ENCODE results near the gene TEP1. TPM values are rescaled to one million over a fixed set of nuclear protein-coding genes. Genes with fewer than 3 reads are reported as not detected.

TEP1 gene
- total and polyA plus RNA-seq, 10 of the 15 experiments (the other 5 are each of a cell fraction or from before 2014, with no cell fraction given): 3.3 to 29.7 (median 16.8) TPM

DNA sequence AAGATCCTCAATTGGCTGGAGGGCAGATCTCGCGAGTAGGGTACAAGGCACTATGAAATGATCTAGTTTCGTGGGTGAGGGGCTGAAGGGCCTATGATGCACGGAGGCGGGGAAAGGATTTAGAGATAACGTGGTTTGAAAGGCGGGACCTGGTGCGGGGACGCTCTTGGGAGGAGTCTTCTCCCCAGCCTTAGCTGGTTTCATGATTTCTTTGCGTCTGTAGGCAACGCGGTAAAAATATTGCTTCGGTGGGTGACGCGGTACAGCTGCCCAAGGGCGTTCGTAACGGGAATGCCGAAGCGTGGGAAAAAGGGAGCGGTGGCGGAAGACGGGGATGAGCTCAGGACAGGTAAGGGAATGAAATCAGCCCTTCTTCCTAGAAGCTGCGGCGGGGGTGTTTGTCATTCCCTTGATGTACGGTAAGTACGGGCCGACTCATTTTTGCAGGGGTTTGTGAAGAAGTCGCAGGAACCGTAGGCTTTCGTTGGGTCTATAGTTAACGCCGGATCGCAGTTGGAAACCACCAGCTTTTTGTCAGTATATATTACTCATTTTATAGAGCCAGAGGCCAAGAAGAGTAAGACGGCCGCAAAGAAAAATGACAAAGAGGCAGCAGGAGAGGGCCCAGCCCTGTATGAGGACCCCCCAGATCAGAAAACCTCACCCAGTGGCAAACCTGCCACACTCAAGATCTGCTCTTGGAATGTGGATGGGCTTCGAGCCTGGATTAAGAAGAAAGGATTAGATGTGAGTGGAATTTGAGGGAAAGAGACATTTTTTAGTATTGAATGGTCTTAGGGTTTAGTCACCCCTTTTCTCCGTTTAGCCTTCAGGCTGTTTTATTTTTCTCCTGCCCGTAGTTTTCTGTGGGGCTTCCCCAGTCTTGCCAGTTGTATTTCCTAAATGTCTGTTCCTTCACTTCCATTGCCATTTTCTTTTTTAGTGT lies 42.3 kb upstream of the TEP1 start:
- ChIA-PET RAD21 (ENCODE audit: unreplicated experiment) (interaction anchor here (0.6 to 2.9 kb wide), 10 partner anchors 14 to 1056 kb away, joined by 3 to 17 read pairs (median 4); partner anchors contain the start of genes PARP2, PNP and TEP1), SMC1A (ENCODE audit: uncharacterized antibody, unreplicated experiment) (interaction anchor here (0.9 to 3.0 kb wide), 13 partner anchors 17 to 128 kb away, joined by 3 to 27 read pairs (median 5); partner anchors contain the start of genes CCNB1IP1, PARP2 and TEP1), CTCF (interaction anchor here (0.7 to 4.7 kb wide), 9 partner anchors 14 to 219 kb away, joined by 3 to 48 read pairs (median 4); partner anchors contain the start of genes CCNB1IP1 and TEP1), POLR2A (interaction anchor here (0.6 to 2.7 kb wide), 12 partner anchors 9 to 123 kb away, joined by 3 to 27 read pairs (median 5); partner anchors contain the start of genes CCNB1IP1, PARP2 and TEP1)
- intact Hi-C loops (cut with micrococcal nuclease; ENCODE audit: unreplicated experiment) (loop anchor here (1.0 to 2.0 kb wide), 3 partner anchors 27 to 112 kb away; partner anchors contain the start of genes PARP2 and TEP1), in situ Hi-C loops (cut with MboI) (no loop called here)
- FAIRE-seq: peak; percentile 38
- Histone ChIP-seq H3K36me3 (ENCODE audit: control insufficient read depth in 2 of 2, insufficient read depth in 2 of 2, low read length in 1 of 2) (peaks cover 12 to 39% of the 10 kb centered on the region in 2 experiments), H3K4me1 (ENCODE audit: control insufficient read depth, insufficient read depth, low read length) (peaks cover 6% of the 10 kb centered on the region), H3K9me3 (replicated peaks; ENCODE audit: control insufficient read depth, insufficient read depth, low read length) (no peaks in the 10 kb centered on the region), H3K4me3 (peak overlapping the region; percentile 83), H2AFZ (ENCODE audit: control insufficient read depth, low read depth, low read length) (peak overlapping the region; percentile 84), H3K27ac (ENCODE audit: control insufficient read depth, insufficient read depth) (peak overlapping the region; percentile 98), H3K27me3 (replicated peaks in 1 of 2; ENCODE audit: control insufficient read depth in 2 of 2, insufficient read depth in 2 of 2, low read length in 1 of 2) (no peaks in the 10 kb centered on the region), H3K4me2 (ENCODE audit: control insufficient read depth, insufficient read depth) (peak overlapping the region; percentile 43), H3K9ac (ENCODE audit: control insufficient read depth, insufficient read depth, low read length) (peak overlapping the region; percentile 84), H4K20me1 (ENCODE audit: control insufficient read depth, insufficient read depth) (no peaks in the 10 kb centered on the region), H3K79me2 (ENCODE audit: control insufficient read depth, insufficient read depth, low read length) (peaks cover 51% of the 10 kb centered on the region)
- BruUV-seq (replicated peaks): TSS peak; percentile 93
- WGBS (ENCODE audit: insufficient coverage, insufficient replicate concordance, low lambda C conversion rate, missing lambda C conversion rate): under 1% methylated on average over 38 of the region's 39 CpGs
- peak; percentile 80 for ATAC-seq
- no peak for DNase-seq (ENCODE audit: low read depth, low spot score)
- TF ChIP-seq BCLAF1 (IDR thresholded peaks at IDR 0.05): no peak
- TF ChIP-seq CHD2 (IDR thresholded peaks at IDR 0.05; ENCODE audit: borderline replicate concordance, low read depth, low read length): peak; percentile 69
- no peak for TF ChIP-seq TARDBP (IDR thresholded peaks at IDR 0.05; ENCODE audit: borderline replicate concordance)
- TF ChIP-seq POLR2AphosphoS2 (IDR thresholded peaks at IDR 0.05; ENCODE audit: low read depth, low read length): no peak
- 0 out of 2 replicates have a peak, but pooled peaks have one; percentile 9 for TF ChIP-seq ATF2 (IDR thresholded peaks at IDR 0.05; ENCODE audit: low read length)
- TF ChIP-seq RFX5 (IDR thresholded peaks at IDR 0.05; ENCODE audit: low read depth, low read length): peak; percentile 47; the same call in 1 of the 2 replicates
- no peak for TF ChIP-seq PAX8 (IDR thresholded peaks at IDR 0.05)
- TF ChIP-seq ZNF622 (IDR thresholded peaks at IDR 0.05): no peak
- TF ChIP-seq EP300 (IDR thresholded peaks at IDR 0.05; ENCODE audit: borderline replicate concordance in 1 of 2, control insufficient read depth in 1 of 2, low read depth in 2 of 2, low read length in 2 of 2): no peak
- TF ChIP-seq NRF1 (conservative IDR thresholded peaks at IDR 0.05; ENCODE audit: low read depth, low read length): no peak
- TF ChIP-seq SUZ12 (IDR thresholded peaks at IDR 0.05; ENCODE audit: unreplicated experiment): no peak
- TF ChIP-seq MEF2B (IDR thresholded peaks at IDR 0.05; ENCODE audit: partially characterized antibody, poor library complexity, severe bottlenecking): no peak
- no peak for TF ChIP-seq ZNF384 (IDR thresholded peaks at IDR 0.05; ENCODE audit: borderline replicate concordance, low read depth, low read length)
- TF ChIP-seq KDM1A (IDR thresholded peaks at IDR 0.05; ENCODE audit: borderline replicate concordance): no peak
- TF ChIP-seq POLR2A (IDR thresholded peaks at IDR 0.05; ENCODE audit: low read depth, low read length): peak; percentile 1; the same call in 1 of the 2 replicates
- no peak for TF ChIP-seq ZNF217 (IDR thresholded peaks at IDR 0.05)
- no peak for TF ChIP-seq STAT1 (conservative IDR thresholded peaks at IDR 0.05)
- TF ChIP-seq HCFC1 (IDR thresholded peaks at IDR 0.05; ENCODE audit: low read length): no peak
- no peak for TF ChIP-seq SREBF1 (IDR thresholded peaks at IDR 0.05; ENCODE audit: low read length)
